HepG2 (cell line): ENCODE measurements around the gene BAHD1. TPM values are rescaled to one million over a fixed set of nuclear protein-coding genes. Genes with fewer than 3 reads are reported as not detected.

Experiments
- ATAC-seq: fragments of 200-7000 bp; cut with Tn5 transposase; 3 replicates; pipeline ENCODE4 v1.9.1; 2020; ENCODE audit warnings: mild to moderate bottlenecking, moderate library complexity
- BruUV-seq: library from RNA; stranded (reverse); fragments of 400-500 nt; replicated peaks from 2 replicates; lab custom pipeline; 2021; lab: Mats Ljungman, UMichigan
- CTCF ChIA-PET: fragments of 300-600 bp; formaldehyde crosslinking; extraction: SDS; loops from one replicate; lab custom pipeline; 2021; ENCODE audit warnings: low total read pairs, inconsistent platforms, low intra/inter-chr PET ratio; lab: Yijun Ruan, JAX
- POLR2A ChIA-PET: fragments of 350-600 bp; sonication (Branson Sonifier 250); formaldehyde crosslinking; loops from one replicate; lab custom pipeline; 2020; ENCODE audit warnings: antibody characterized with exemption, inconsistent platforms; lab: Yijun Ruan, JAX
- DNase-seq: peaks from one replicate; pipeline ENCODE4 v3.0.0-alpha.2; 2015; ENCODE audit warnings: low spot score
- FAIRE-seq: peaks from 3 replicates; lab custom pipeline; 2011; peaks lifted over from hg19 to GRCh38; lab: Jason Lieb, UNC
- H2AFZ ChIP-seq: one replicate; pipeline ENCODE4 v1.6.1; 2011; ENCODE audit warnings: low read length, inconsistent platforms
- H3K27ac ChIP-seq: fragments of 300-600 bp; 3 replicates; pipeline ENCODE4 v1.8.0; 2011; ENCODE audit warnings: mixed run types, mild to moderate bottlenecking, mixed read lengths, low read length, inconsistent platforms; ENCODE audit not compliant: insufficient read depth; ENCODE audit errors: extremely low read length
- H3K27me3 ChIP-seq, 2 experiments: fragments of 200-600 bp in 1 of 2; 2 replicates in 1 of 2; 3 replicates in 1 of 2; pipeline versions ENCODE4 v1.6.0 to v1.8.0; 2011; ENCODE audit warnings: low read length in 2 of 2, mild to moderate bottlenecking in 2 of 2, moderate library complexity in 2 of 2, inconsistent platforms in 1 of 2; ENCODE audit not compliant: insufficient read depth in 2 of 2, control insufficient read depth in 1 of 2
- H3K36me3 ChIP-seq, 2 experiments: fragments of 200-600 bp in 1 of 2; replicated peaks in 1 of 2; 2 replicates in 1 of 2; 3 replicates in 1 of 2; pipeline versions ENCODE4 v1.5.1 to v1.8.0; 2011; ENCODE audit warnings: low read length in 2 of 2, inconsistent platforms in 1 of 2; ENCODE audit not compliant: insufficient read depth in 2 of 2, control insufficient read depth in 1 of 2
- H3K4me1 ChIP-seq: 2 replicates; pipeline ENCODE4 v1.5.1; 2012; ENCODE audit warnings: low read length, inconsistent platforms; ENCODE audit not compliant: insufficient read depth
- H3K4me2 ChIP-seq: 2 replicates; pipeline ENCODE4 v1.6.0; 2011; ENCODE audit warnings: low read depth, low read length, inconsistent platforms
- H3K4me3 ChIP-seq, 3 experiments: fragments of 200-600 bp in 1 of 3; sonication (generic), shearing (Covaris generic) in 1 of 3; replicated peaks in 1 of 3; 2 replicates each; pipeline ENCODE4 v1.5.1; 2011 to 2016; ENCODE audit warnings: low read length in 3 of 3, inconsistent platforms in 2 of 3, low read depth in 2 of 3, mild to moderate bottlenecking in 2 of 3, control low read depth in 1 of 3, mixed read lengths in 1 of 3; ENCODE audit not compliant: insufficient read depth in 1 of 3
- H3K79me2 ChIP-seq: one replicate; pipeline ENCODE4 v1.6.1; 2011; ENCODE audit warnings: low read length, inconsistent platforms; ENCODE audit not compliant: insufficient read depth
- H3K9ac ChIP-seq: 2 replicates; pipeline ENCODE4 v1.6.0; 2011; ENCODE audit warnings: mild to moderate bottlenecking, low read depth, low read length, inconsistent platforms; ENCODE audit not compliant: insufficient read depth
- H3K9me3 ChIP-seq: 2 replicates; pipeline ENCODE4 v1.5.1; 2012; ENCODE audit warnings: mild to moderate bottlenecking, low read length
- H4K20me1 ChIP-seq: 2 replicates; pipeline ENCODE4 v1.6.0; 2011; ENCODE audit warnings: inconsistent platforms, mild to moderate bottlenecking, low read length, moderate library complexity; ENCODE audit not compliant: insufficient read depth
- CCDC6 ChIP-seq: sonication (generic); formaldehyde crosslinking; IDR thresholded peaks from 2 replicates; pipeline ENCODE4 v1.8.1; 2022; ENCODE audit warnings: mild to moderate bottlenecking, missing genetic modification reagents, moderate library complexity
- DMTF1 ChIP-seq: sonication (generic); formaldehyde crosslinking; IDR thresholded peaks from 2 replicates; pipeline ENCODE4 v1.4.0; 2020; ENCODE audit warnings: mild to moderate bottlenecking, missing genetic modification reagents
- DRAP1 ChIP-seq: IDR thresholded peaks from 2 replicates; pipeline ENCODE4 v1.6.1; 2016; ENCODE audit warnings: missing genetic modification reagents, missing compliant biosample characterization
- IRF2 ChIP-seq: IDR thresholded peaks from 2 replicates; pipeline ENCODE4 v1.6.1; 2018; ENCODE audit warnings: missing genetic modification reagents, missing compliant biosample characterization
- MAX ChIP-seq: IDR thresholded peaks from 2 replicates; pipeline ENCODE4 v1.6.1; 2012; ENCODE audit warnings: inconsistent platforms
- MIXL1 ChIP-seq: IDR thresholded peaks from 2 replicates; pipeline ENCODE4 v1.6.1; 2016
- NFATC3 ChIP-seq: sonication (generic); formaldehyde crosslinking; IDR thresholded peaks from 2 replicates; pipeline ENCODE4 v1.5.1; 2020; ENCODE audit warnings: mild to moderate bottlenecking, missing genetic modification reagents
- PTBP1 ChIP-seq: fragments of 200-400 bp; formaldehyde crosslinking; IDR thresholded peaks from 2 replicates; pipeline ENCODE4 v1.6.1; 2018; ENCODE audit warnings: low read length, low read depth; ENCODE audit not compliant: poor library complexity, severe bottlenecking
- SAP130 ChIP-seq: IDR thresholded peaks from 2 replicates; pipeline ENCODE4 v1.6.1; 2016; ENCODE audit warnings: low read depth
- TEAD3 ChIP-seq: optimal IDR thresholded peaks from 2 replicates; pipeline ENCODE3; 2016; ENCODE audit warnings: borderline replicate concordance
- TGIF2 ChIP-seq: IDR thresholded peaks from 2 replicates; pipeline ENCODE4 v1.6.1; 2016; ENCODE audit warnings: control low read depth, missing compliant biosample characterization
- THAP8 ChIP-seq: sonication (generic); formaldehyde crosslinking; IDR thresholded peaks from 2 replicates; pipeline ENCODE4 v1.5.1; 2020; ENCODE audit warnings: missing genetic modification reagents, mild to moderate bottlenecking, borderline replicate concordance
- THYN1 ChIP-seq: sonication (generic); formaldehyde crosslinking; IDR thresholded peaks from 2 replicates; pipeline ENCODE4 v1.8.1; 2023; ENCODE audit warnings: low read depth, mild to moderate bottlenecking, moderate library complexity, missing genetic modification reagents, borderline replicate concordance
- ZNF138 ChIP-seq: sonication (generic); formaldehyde crosslinking; IDR thresholded peaks from 2 replicates; pipeline ENCODE4 v1.5.0; 2020; ENCODE audit warnings: mild to moderate bottlenecking, low read depth, missing genetic modification reagents
- ZNF329 ChIP-seq: sonication (generic); formaldehyde crosslinking; IDR thresholded peaks from 2 replicates; pipeline ENCODE4 v1.9.0; 2021; ENCODE audit warnings: low read depth, mild to moderate bottlenecking, missing genetic modification reagents
- ZNF790 ChIP-seq: sonication (generic); formaldehyde crosslinking; IDR thresholded peaks from 2 replicates; pipeline ENCODE4 v1.8.0; 2022; ENCODE audit warnings: missing genetic modification reagents, mild to moderate bottlenecking, borderline replicate concordance
- WGBS: methylation state at CpG from one replicate; pipeline ENCODE4 v1.1.6; 2017; ENCODE audit warnings: low lambda C conversion rate; 5-methylcytosine and 5-hydroxymethylcytosine counted together
- in situ Hi-C: cut with HindIII; loops from 2 replicates; pipeline ENCODE4 v1.10.0; 2017; ENCODE audit warnings: low pct_unique_long_range_greater_than_20kb; ENCODE audit not compliant: extremely low pct_ligation_motif_present
- intact Hi-C: fragments of 100-400 bp; cut with micrococcal nuclease; formaldehyde crosslinking; loops from one replicate; pipeline ENCODE4 v1.10.0; 2022; ENCODE audit not compliant: unreplicated experiment
- polyA plus RNA-seq, 8 experiments: library from polyadenylated mRNA; depleted of rRNA in 3 of 8; stranded (reverse) in 7 of 8; unstranded in 1 of 8; fragments of >200 nt; fragmentation: Illumina TruSeq in 4 of 8; extraction: Trizol in 4 of 8; gene quantifications; 2 replicates each; pipeline versions ENCODE4 v1.2.1 to v1.2.3, GENCODE V29; 2011 to 2016; ENCODE audit warnings: low read depth in 4 of 8, missing spikeins in 1 of 8, mixed read lengths in 1 of 8; ENCODE audit not compliant: insufficient read depth in 1 of 8
- total RNA-seq, 5 experiments: library from RNA; depleted of rRNA; stranded (reverse); fragments of >200 nt; fragmentation: Illumina TruSeq; extraction: Trizol; gene quantifications; 2 replicates each; pipeline ENCODE4 v1.2.3, GENCODE V29; 2016; ENCODE audit warnings: low read depth in 1 of 5

The BAHD1 gene
- total and polyA plus RNA-seq, 2 of the 13 experiments (the other 11 are each of a cell fraction or from before 2014, with no cell fraction given) = 3.3 to 8.7 TPM

GRCh38 chr15:40443255-40443654, 2.5 kb downstream of the BAHD1 start:
- ChIA-PET CTCF (interaction anchor here (1.2 to 1.5 kb wide), 2 partner anchors 64 to 76 kb away, joined by 4 read pairs; no protein-coding TSS in a partner anchor), POLR2A (interaction anchor here (0.7 kb wide), 1 partner anchor 276 kb away, joined by 3 read pairs; no protein-coding TSS in a partner anchor)
- no peak overlapping the region for H3K4me3 ChIP-seq
- peaks cover 2 to 18% of the 10 kb centered on the region in 2 experiments; a peak in 3 of 5 replicates for H3K27me3 ChIP-seq
- FAIRE-seq = no peak
- H3K9ac ChIP-seq = peak overlapping the region; percentile 23; the same call in 1 of the 2 replicates
- H3K36me3 ChIP-seq = no peaks in the 10 kb centered on the region; a peak in 1 of 5 replicates
- H3K4me2 ChIP-seq = peak overlapping the region; percentile 70
- no TSS peak for BruUV-seq
- DNase-seq = no peak
- no peak for TF ChIP-seq ZNF790 (CRISPR knock-in tag)
- peak; percentile 7 for TF ChIP-seq TEAD3 (CRISPR knock-in tag)
- no peak for TF ChIP-seq SAP130 (CRISPR knock-in tag)
- no peak for TF ChIP-seq TGIF2 (CRISPR knock-in tag)
- no peak for TF ChIP-seq ZNF329 (CRISPR knock-in tag)
- TF ChIP-seq IRF2 (CRISPR knock-in tag) = no peak
- no peak for TF ChIP-seq THYN1 (CRISPR knock-in tag)
- TF ChIP-seq PTBP1 = no peak
- H2AFZ ChIP-seq = no peak overlapping the region
- H3K9me3 ChIP-seq = no peaks in the 10 kb centered on the region
- ATAC-seq = no peak
- H3K79me2 ChIP-seq = peaks cover 52% of the 10 kb centered on the region
- no peak overlapping the region for H3K27ac ChIP-seq
- in situ Hi-C loops = loop anchor here (5.0 kb wide), 1 partner anchor 69 kb away; no protein-coding TSS in a partner anchor
- intact Hi-C loops = loop anchor here (5.0 kb wide), 1 partner anchor 64 kb away; no protein-coding TSS in a partner anchor
- H4K20me1 ChIP-seq = peaks cover 12% of the 10 kb centered on the region; the same call in 1 of the 2 replicates
- WGBS = 93% methylated on average over 4 of the region's 4 CpGs
- peaks cover 46% of the 10 kb centered on the region for H3K4me1 ChIP-seq

GRCh38 chr15:40443846-40444245, 3.1 kb downstream of the BAHD1 start:
- POLR2A ChIA-PET = no interaction called here
- intact Hi-C loops = loop anchor here (5.0 kb wide), 1 partner anchor 63 kb away; no protein-coding TSS in a partner anchor
- TF ChIP-seq MAX (no peak), NFATC3 (CRISPR knock-in tag) (no peak), DRAP1 (no peak), THAP8 (CRISPR knock-in tag) (no peak), MIXL1 (no peak), ZNF138 (CRISPR knock-in tag) (no peak), DMTF1 (CRISPR knock-in tag) (no peak), CCDC6 (CRISPR knock-in tag) (no peak)

More at GRCh38 chr15:40443846-40444245, 3.1 kb downstream of the BAHD1 start:
- no TSS peak for BruUV-seq
- Histone ChIP-seq H3K79me2 (peaks cover 54% of the 10 kb centered on the region), H3K36me3 (no peaks in the 10 kb centered on the region; a peak in 1 of 5 replicates), H3K27me3 (peaks cover 0 to 12% of the 10 kb centered on the region in 2 experiments; a peak in 2 of 5 replicates), H4K20me1 (peaks cover 12% of the 10 kb centered on the region; the same call in 1 of the 2 replicates), H3K4me2 (no peak overlapping the region), H3K9me3 (no peaks in the 10 kb centered on the region), H3K4me1 (peaks cover 46% of the 10 kb centered on the region), H3K9ac (no peak overlapping the region), H3K27ac (no peak overlapping the region), H3K4me3 (no peak overlapping the region), H2AFZ (no peak overlapping the region)
- no peak for ATAC-seq
- WGBS = 95% methylated on average over 3 of the region's 3 CpGs
- no peak for DNase-seq
- CTCF ChIA-PET = interaction anchor here (1.5 kb wide), 1 partner anchor 63 kb away, joined by 4 read pairs; no protein-coding TSS in a partner anchor
- FAIRE-seq = no peak
- in situ Hi-C loops = loop anchor here (5.0 kb wide), 1 partner anchor 68 kb away; no protein-coding TSS in a partner anchor
